SU-DHL-6 (cell line): ENCODE measurements around the gene RABGAP1.

Experiments used
- EZH2phosphoT487 ChIP-seq: fragments of 200-600 bp; sonication (generic), shearing (Covaris generic); conservative IDR thresholded peaks from 2 replicates; pipeline ENCODE4 v1.6.1; 2018; ENCODE audit warnings: mild to moderate bottlenecking, antibody characterized with exemption, low read length, moderate library complexity, mixed read lengths
- TF ChIP-seq, protein P1 (sequence below): fragments of 200-600 bp; sonication (generic); IDR thresholded peaks from one replicate; pipeline ENCODE4 v1.5.1; 2017; ENCODE audit warnings: antibody characterized with exemption, mild to moderate bottlenecking, low read length, moderate library complexity; ENCODE audit not compliant: insufficient read depth, poor library complexity, severe bottlenecking

GRCh38 chr9:123067136-123067535 is 126.3 kb downstream of the RABGAP1 start:
- TF ChIP-seq, protein P1, sequence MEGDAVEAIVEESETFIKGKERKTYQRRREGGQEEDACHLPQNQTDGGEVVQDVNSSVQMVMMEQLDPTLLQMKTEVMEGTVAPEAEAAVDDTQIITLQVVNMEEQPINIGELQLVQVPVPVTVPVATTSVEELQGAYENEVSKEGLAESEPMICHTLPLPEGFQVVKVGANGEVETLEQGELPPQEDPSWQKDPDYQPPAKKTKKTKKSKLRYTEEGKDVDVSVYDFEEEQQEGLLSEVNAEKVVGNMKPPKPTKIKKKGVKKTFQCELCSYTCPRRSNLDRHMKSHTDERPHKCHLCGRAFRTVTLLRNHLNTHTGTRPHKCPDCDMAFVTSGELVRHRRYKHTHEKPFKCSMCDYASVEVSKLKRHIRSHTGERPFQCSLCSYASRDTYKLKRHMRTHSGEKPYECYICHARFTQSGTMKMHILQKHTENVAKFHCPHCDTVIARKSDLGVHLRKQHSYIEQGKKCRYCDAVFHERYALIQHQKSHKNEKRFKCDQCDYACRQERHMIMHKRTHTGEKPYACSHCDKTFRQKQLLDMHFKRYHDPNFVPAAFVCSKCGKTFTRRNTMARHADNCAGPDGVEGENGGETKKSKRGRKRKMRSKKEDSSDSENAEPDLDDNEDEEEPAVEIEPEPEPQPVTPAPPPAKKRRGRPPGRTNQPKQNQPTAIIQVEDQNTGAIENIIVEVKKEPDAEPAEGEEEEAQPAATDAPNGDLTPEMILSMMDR = no peak
- no peak for TF ChIP-seq EZH2phosphoT487
